DOHH2 (cell line): Measurements from ENCODE around the gene CEMIP2.

Experiments
- EZH2phosphoT487 ChIP-seq: fragments of 200-600 bp; sonication (generic); IDR thresholded peaks from 2 replicates; pipeline ENCODE4 v1.6.1; 2017; ENCODE audit warnings: borderline replicate concordance, mild to moderate bottlenecking, antibody characterized with exemption, low read length, moderate library complexity, mixed read lengths
- TF ChIP-seq, protein P1 (sequence below): fragments of 200-600 bp; sonication (generic); IDR thresholded peaks from one replicate; pipeline ENCODE4 v1.5.1; 2014; ENCODE audit warnings: antibody characterized with exemption, mild to moderate bottlenecking, low read depth, low read length; ENCODE audit not compliant: poor library complexity, severe bottlenecking

DNA sequence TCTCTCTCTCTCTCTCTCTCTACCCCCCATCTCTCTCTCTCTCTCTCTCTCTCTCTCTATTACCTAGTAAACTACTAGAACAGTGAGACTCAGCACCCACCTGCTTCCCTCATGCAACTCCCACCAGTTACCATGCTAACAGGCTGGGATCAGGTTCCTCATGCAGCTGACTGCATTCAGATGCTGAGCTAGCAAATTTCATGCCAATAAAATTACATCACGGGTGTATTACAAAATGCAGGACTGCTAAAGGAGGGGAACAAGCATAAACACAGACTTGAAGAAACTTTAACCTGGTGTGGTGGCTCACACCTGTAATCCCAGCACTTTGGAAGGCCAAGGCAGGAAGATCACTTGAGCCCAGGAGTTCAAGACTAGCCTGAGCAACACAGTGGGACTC, 76.0 kb downstream of the CEMIP2 start:
- TF ChIP-seq, protein P1, sequence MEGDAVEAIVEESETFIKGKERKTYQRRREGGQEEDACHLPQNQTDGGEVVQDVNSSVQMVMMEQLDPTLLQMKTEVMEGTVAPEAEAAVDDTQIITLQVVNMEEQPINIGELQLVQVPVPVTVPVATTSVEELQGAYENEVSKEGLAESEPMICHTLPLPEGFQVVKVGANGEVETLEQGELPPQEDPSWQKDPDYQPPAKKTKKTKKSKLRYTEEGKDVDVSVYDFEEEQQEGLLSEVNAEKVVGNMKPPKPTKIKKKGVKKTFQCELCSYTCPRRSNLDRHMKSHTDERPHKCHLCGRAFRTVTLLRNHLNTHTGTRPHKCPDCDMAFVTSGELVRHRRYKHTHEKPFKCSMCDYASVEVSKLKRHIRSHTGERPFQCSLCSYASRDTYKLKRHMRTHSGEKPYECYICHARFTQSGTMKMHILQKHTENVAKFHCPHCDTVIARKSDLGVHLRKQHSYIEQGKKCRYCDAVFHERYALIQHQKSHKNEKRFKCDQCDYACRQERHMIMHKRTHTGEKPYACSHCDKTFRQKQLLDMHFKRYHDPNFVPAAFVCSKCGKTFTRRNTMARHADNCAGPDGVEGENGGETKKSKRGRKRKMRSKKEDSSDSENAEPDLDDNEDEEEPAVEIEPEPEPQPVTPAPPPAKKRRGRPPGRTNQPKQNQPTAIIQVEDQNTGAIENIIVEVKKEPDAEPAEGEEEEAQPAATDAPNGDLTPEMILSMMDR, result no peak
- TF ChIP-seq EZH2phosphoT487, result no peak
